Omental fat pad (tissue), 4 donors: ENCODE results near the gene DHRSX. TPM values are rescaled to one million over a fixed set of nuclear protein-coding genes. Genes with fewer than 3 reads are reported as not detected.
"Not testable (repeated sequence)": the region's sequence is repeated elsewhere in the genome, so short reads cannot be mapped to it uniquely, and the experiment has no call there.

Experiments used
- ATAC-seq: fragments of 150-250 bp; one replicate; pipeline ENCODE4 v1.9.1; 2016; ENCODE audit warnings: mild to moderate bottlenecking, moderate library complexity; ENCODE audit not compliant: low FRiP score
- DNase-seq: peaks from one replicate; pipeline ENCODE4 v3.0.0-alpha.2; 2019; ENCODE audit warnings: low spot score
- total RNA-seq, 4 donors: library from RNA; depleted of rRNA; stranded (reverse); fragments of >200 nt; gene quantifications; one replicate each; pipeline ENCODE4 v1.1.0, GENCODE V29; 2016
- TF ChIP-seq, protein P1 (sequence below), 3 donors: fragments of 450-650 bp; IDR thresholded peaks; one replicate each; pipeline ENCODE4 v1.5.1; 2016 to 2017; ENCODE audit warnings: antibody characterized with exemption in 3 of 3, mild to moderate bottlenecking in 3 of 3, moderate library complexity in 2 of 3

Gene DHRSX
- total RNA-seq, 4 donors from 2014 or later = 18.6 to 34.2 (median 21.4) TPM

DNA sequence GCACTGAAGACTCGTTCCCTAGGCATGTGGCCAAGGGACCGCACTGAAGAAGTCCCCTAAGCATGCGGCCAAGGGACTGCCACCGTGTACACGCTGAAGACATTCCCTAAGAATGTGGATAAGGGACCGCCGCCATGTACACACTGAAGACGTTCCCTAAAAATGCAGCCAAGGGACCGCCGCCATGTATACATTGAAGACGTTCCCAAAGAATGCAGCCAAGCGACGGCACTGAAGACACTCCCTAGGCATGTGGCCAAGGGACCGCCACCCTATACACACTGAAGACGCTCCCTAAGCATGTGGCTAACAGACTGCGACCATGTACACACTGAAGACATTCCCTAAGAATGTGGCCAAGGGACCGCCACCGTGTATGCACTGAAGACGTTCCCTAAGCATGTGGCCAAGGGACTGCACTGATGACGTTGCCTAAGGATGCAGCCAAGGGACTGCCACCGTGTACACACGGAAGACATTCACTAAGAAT lies 31.5 kb downstream of the DHRSX start:
- TF ChIP-seq, protein P1, sequence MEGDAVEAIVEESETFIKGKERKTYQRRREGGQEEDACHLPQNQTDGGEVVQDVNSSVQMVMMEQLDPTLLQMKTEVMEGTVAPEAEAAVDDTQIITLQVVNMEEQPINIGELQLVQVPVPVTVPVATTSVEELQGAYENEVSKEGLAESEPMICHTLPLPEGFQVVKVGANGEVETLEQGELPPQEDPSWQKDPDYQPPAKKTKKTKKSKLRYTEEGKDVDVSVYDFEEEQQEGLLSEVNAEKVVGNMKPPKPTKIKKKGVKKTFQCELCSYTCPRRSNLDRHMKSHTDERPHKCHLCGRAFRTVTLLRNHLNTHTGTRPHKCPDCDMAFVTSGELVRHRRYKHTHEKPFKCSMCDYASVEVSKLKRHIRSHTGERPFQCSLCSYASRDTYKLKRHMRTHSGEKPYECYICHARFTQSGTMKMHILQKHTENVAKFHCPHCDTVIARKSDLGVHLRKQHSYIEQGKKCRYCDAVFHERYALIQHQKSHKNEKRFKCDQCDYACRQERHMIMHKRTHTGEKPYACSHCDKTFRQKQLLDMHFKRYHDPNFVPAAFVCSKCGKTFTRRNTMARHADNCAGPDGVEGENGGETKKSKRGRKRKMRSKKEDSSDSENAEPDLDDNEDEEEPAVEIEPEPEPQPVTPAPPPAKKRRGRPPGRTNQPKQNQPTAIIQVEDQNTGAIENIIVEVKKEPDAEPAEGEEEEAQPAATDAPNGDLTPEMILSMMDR (IDR thresholded peaks at IDR 0.05) = no peak

DNA sequence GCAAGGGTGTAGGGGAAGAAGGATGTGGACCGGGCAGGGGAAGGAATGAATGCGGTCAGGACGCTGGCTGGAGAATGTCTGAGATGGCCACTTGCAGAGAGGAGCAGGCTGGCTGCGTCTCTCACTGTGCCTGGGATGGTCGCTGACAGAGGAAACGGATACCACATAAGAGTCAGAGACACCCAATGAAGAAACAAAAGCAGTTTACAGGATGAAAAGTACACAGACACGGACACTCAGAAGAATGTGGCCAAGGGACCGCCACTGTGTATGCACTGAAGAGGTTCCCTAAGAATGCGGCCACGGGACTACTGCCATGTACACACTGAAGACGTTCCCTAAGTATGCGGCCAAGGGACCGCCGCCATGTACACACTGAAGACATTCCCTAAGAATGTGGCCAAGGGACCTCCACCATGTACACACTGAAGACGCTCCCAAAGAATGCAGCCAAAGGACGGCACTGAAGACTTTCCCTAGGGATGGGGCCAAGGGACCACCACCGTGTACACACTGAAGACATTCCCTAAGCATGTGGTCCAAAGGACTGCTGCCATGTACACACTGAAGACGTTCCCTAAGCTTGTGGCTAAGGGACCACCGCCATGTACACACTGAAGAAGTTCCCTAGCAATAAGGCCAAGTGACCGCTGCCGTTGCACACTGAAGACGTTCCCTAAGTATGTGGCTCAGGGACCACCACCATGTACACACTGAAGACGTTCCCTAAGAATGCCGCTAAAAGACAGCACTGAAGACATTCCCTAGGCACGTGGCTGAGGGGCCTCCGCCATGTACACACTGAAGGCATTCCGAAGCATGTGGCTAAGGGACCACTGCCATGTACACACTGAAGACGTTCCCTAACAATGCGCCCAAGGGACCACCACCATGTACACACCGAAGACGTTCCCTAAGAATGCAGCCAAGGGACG lies 32.2 kb downstream of the DHRSX start:
- ATAC-seq = no peak
- TF ChIP-seq, protein P1 (IDR thresholded peaks at IDR 0.05) = no peak
- no peak for DNase-seq

More for the DNA sequence above, 31.5 kb downstream of the DHRSX start:
- ATAC-seq (no peak), DNase-seq (no peak)

- DNase-seq (no peak), ATAC-seq (no peak)
- TF ChIP-seq, protein P1 (IDR thresholded peaks at IDR 0.05) = no peak
Observed at GRCh38 chrX:2466876-2467656, 33.7 kb downstream of the DHRSX start.

DNA sequence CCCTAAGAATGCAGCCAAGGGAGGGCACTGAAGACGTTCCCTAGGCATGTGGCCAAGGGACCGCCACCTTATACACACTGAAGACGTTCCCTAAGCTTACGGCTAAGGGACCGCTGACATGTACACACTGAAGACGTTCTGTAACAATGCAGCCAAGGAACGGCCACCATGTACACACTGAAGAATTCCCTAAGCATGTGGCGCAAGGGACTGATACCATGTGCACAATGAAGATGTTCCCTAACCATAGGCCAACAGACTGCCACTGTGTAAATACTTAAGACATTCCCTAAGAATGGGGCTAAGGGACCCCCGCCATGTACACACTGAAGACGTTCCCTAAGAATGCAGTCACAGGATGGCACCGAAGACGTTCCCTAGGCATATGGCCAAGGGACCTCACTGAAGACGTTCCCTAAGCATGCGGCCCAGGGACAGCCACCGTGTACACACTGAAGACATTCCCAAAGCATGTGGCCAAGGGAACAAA lies 36.1 kb downstream of the DHRSX start:
- TF ChIP-seq, protein P1 (IDR thresholded peaks at IDR 0.05) = no peak
- ATAC-seq (no peak), DNase-seq (no peak)

DNA sequence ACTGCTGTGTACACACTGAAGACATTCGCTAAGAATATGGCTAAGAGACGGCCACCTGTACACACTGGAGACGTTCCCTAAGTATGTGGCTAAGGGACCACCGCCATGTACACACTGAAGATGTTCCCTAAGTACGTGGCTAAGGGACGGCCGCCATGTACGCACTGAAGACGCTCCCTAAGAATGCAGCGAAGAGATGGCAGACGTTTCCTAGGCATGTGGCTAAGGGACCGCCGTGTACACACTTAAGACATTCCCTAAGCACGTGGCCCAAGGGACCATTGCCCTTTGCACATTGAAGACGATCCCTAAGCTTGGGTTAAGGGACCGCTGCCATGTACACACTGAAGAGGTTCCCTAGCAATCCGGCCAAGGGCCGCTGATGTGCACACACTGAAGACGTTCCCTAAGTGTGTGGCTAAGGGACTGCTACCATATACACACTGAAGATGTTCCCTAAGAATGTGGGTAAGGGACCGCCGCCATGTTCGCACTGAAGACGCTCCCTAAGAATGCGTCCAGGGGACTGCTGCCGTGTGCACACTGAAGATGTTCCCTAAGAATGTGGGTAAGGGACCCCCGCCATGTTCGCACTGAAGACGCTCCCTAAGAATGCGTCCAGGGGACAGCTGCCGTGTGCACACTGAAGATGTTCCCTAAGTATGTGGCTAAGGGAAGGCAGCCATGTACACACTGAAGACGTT lies 36.7 kb downstream of the DHRSX start:
- DNase-seq = no peak
- no peak for ATAC-seq
- TF ChIP-seq, protein P1 (IDR thresholded peaks at IDR 0.05) = no peak

DNA sequence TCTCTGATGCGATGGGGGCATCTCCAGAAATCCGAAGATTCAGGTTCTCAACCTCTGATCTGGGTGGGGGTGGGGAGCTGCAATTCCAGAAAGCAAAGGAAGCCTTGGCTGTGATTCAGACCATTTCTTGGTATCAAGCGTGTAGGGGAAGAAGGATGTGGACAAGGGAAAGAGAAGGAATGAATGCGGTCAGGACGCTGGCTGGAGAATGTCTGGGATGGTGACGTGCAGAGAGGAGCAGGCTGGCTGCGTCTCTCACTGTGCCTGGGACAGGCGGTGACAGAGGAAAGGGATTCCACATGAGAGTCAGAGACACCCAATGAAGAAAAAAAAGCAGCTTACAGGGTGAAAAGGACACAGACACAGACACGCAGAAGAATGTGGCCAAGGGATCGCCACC lies 37.3 kb downstream of the DHRSX start:
- DNase-seq, ATAC-seq: not testable (repeated sequence)

DNA sequence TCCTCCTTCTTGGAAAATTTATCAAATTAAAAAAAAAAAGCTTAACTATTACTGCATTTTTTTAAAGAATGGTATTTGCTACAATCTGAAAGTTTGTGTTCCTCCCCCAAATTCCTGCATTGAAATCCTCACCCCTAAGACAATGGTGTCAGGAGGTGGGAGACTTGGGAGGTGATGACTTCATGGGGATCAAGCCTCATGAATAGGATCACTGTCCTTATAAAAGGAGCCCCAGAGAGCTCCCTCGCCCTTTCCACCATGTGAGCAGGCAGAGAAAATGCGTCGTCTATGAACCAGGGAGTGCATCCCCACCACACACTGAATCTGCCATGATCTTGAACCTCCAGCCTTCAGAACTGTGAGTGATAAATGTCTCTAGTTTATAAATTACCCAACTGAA lies 38.0 kb downstream of the DHRSX start:
- DNase-seq = no peak
- TF ChIP-seq, protein P1 (IDR thresholded peaks at IDR 0.05) = no peak
- no peak for ATAC-seq
